NCI-H1417 (cell line): ENCODE data around the gene ZNF467.

Source experiments
- DNase-seq, 3 experiments: peaks; one replicate each; lab custom pipeline; 2025; lab: John Stamatoyannopoulos, UW

ZNF467 gene

DNA sequence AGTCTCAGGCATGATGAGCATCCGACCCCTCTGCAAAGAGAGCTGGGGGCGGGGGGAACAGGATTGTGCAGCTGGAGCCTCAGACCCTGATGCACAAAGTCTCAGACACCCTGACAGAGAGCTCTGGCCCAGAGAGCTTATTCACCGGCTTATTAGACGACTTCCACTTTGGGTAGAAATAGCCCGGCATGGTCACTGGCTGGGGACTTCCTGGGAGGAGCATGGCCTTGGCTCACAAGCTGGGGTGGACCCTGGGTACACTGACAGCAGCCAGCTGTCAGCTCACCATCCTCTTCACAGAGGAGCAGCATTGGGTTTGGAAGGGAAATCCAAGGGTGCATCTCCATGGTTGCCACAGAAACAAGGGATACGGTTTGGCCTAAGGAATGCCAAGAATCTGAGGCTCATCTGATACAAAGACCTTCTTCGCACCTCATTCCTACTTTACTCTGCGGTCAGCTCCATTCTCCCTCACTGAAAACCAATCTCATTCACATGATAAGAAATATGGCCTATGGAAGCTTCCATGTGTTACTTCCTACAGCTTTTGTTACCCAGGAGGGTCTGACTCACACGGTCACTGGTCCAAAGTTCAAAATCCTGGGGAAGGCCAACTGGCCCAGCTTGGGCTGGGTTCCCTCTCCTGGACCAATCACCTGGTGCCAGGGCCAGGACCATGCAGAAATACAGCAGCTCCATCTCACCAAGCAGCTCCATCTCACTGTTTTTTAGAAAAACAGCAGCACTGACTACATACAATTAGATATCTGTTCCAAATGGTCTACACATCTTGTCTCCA lies 25.1 kb downstream of the ZNF467 start:
- DNase-seq = no peak

DNA sequence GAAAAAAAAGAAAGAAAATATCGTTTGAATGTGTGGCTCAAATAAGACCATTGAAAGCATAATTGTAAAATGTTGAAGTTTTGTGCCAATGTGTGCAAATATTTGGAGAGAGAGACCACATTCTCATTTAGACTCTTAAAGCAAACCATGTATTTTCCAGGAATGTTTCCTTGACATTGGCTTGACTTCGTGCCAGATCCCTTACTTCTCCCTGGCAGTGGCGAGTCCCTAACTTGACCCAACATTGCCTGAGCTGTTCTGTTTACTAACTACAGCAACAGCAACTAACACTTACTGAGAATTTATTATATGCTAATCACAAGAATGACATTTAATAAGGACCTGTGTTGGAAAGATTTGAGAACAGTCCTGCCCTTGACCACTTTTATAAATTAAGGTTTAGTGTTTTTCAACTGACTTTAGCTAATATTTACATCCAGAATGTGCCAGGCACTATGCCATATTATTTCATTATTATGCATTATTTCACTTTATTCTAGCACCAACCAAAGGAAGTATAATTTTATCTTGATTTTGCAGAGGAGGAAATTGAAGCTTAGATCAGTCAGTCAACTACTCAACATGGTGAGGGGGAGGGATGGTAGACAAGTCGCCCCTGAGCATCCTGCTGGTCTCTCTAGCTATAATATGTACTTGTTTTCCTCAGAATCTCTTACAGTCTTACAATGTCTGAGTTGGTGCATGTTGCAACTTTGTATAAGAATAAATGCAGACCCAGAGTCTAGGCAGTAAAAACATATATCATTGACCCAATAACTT lies 29.7 kb downstream of the ZNF467 start:
- DNase-seq = no peak

- DNase-seq = peak; percentile 56 to 90 (median 75)
These were observed 31.2 kb downstream of the ZNF467 start for GRCh38 chr7:149742075-149742701.

DNA sequence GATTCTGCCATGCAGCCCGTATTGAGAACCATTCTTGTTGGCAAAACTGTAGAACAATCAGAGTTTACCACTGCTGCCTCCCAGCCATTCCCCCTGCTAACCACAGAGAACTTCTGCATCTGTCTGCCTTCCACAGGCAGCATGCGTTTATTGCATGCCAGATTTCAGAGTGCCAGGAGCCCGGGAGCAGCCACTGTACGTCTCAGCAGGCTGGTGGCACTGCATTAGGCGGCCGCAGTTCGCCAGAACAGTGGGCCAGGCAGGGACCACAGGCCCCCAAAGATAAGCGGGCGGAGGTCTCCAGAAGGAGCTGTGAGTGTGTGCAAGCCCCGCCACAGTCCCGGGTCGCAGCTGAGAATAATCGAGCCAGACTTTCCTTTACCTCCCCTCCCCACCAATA lies 31.8 kb downstream of the ZNF467 start:
- DNase-seq = peak in 2 of 3 experiments; percentile 58 to 67

DNA sequence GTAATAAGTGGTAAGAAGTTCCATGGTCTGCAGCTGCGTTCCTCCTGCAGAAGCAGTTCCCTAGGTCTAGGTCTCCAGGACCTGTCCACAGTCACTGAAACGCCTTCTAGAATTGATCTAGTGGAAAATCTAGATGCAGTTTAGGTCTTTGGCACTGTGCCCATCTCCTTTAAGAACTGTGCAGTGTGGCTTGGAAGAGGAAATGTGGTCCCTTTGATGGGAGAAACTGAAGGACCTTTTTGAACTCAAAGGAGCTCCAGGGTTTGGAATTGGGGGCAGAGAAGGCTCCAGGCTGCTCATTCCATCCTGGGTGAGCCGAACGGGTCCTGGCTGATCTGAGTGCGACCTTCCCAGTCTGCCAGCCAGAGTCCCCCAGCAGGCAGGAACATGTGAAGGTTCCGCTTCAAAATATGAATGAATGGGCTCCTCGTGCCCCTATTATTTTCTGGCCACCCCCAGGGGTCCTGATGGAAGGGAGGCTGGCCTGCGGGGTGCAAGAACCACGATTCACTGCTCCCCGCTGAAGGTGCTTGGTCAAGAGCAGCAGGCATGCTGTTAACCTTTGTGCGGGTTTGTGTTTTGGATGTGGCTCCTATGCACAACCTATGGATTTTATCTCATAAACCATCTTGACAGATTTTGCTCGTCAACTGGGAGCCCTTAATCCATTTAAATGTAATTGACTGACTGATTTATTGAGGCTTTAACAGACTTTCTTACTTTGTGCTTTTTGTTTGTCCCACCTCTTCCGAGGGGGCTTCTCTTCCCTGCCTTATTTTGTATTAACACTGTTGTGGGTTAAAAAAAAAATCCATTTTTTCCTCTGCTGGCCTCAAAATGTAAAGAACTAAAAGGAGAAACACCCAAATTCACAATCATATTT lies 36.7 kb downstream of the ZNF467 start:
- peak in 1 of 3 experiments; percentile 31 for DNase-seq

DNA sequence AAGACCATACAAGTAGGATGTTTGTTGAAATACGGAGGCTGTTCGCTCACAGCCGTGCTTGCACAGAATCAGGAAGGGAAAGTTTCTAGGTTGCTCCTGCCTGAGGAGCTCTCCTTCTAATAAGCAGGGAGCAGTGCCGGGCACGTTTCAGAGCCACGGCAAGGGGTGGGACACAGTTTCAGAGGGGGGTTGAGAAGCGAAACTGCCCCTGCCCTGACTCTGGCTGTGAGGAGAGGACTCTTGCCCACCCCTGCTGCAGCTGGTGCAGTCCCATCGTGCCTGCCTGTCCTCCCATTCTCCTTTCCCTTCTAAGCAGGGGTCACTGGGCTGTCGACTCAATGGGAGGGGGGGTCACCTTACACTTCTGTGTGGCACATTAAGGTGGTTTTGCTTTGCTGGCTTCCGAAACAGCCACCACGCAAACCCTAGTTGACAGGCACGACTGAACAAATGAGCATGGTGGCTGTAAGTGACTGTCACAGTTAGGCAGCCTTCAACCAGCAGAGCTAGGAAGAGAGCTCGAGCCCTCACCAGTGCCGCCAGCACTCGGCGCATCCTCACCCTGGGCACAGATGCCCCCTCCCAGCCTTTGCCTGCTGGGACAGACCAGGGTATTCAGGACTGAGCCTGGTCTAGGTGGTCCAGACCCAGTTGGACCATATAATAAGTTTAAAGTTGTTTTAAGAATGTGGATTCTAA lies 37.5 kb downstream of the ZNF467 start:
- DNase-seq = no peak

DNA sequence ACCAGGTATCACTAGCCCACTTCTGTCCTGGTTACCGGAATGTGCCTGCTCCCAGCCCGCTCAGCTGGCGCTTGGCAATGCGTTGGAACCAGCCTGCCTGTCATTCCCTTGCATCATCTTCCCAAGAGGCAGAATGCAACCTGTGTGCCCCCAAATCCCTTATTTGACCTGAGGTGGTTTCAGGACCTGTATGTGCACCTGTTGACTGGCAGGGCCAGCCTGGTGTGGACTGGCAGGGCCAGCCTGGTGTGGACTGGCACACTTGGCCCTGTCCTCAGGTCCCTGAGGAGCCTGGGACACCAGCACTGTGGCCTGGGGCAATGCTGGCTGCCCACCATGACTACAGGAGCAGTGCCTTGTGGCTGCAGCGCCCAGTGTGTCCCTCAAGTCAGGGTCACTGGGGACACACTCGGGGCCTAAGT lies 38.2 kb downstream of the ZNF467 start:
- no peak for DNase-seq

DNA sequence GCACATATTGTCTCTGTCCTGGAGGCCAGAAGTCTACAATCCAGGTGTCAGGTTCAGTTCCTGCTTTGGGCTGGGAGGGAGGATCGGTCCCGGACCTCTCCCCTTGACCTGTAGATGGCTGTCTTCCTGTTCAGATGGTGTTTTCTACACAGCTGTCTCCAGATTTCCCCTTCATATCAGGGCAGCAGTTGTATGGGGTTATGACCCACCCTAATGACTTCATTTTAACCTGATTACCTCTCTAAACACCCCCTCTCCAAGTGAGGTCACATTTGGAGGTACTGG lies 38.7 kb downstream of the ZNF467 start:
- DNase-seq = no peak

DNA sequence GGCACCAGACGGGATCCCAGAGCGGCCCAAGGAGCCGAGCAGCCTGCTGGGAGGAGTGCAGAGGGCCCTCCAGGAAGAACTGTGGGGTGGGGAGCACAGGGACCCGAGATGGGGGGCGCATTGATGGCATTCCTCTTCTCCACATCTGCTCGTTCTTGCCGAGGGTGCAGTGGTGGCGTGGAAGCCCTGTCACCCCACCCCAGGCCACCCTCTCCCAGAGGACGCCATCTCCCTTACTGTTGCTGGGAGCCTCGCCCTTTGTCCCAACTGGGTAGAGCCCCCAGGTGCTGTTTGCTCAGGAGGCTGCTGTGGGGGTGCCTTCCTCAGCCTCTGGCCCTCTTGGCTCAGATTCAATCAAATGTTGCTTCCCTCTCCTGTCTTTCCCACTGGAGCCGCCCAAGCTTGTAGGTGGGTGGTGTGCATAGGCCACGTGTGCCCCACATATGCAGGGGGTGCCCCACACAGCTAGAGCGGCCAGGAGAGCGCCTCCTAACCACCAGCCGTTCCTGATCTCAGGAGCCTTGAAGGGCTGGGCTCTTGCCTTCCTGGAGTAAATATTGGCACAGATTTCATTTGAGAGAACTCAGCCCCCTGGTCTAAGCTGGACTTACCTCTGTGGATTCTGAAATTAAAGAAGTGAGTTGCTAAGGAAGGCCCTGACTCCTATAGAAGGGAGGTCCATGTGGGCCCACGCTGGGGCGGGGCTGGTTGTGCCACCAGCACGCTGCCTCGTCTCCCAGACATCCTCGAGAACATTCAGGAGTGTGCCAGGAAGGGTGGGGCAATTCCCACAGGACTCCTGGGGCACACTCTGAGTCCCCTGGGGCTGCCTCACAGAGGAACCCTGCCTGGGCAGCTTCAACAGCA lies 39.2 kb downstream of the ZNF467 start:
- DNase-seq = no peak

DNA sequence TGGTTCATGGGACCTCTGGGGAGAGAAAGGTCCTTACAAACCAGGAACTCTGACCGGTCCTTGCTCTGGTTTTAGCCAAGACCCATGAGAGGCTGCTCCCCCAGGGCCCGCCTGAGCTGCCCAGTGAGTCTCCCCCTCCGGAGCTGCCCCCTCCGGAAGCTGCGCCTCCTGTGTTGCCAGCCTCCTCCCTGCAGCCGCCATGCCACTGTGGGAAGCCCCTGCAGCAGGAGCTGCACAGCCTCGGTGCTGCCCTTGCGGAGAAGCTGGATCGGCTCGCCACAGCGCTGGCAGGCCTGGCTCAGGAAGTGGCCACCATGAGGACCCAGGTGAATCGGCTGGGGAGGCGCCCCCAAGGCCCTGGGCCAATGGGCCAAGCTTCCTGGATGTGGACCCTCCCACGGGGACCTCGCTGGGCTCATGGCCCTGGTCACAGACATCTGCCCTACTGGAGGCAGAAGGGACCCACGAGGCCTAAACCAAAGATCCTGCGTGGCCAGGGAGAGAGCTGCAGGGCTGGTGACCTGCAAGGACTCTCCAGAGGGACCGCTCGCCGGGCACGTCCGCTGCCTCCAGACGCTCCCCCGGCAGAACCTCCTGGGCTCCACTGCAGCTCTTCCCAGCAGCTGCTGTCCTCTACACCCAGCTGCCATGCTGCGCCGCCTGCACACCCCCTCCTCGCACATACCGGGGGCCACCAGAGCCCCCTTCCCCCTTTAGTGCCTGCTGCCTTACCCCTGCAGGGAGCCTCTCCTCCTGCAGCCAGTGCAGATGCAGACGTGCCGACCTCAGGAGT lies 40.1 kb downstream of the ZNF467 start:
- no peak for DNase-seq

GRCh38 chr7:149732611-149733010 lies 40.8 kb downstream of the ZNF467 start:
- DNase-seq = no peak

DNA sequence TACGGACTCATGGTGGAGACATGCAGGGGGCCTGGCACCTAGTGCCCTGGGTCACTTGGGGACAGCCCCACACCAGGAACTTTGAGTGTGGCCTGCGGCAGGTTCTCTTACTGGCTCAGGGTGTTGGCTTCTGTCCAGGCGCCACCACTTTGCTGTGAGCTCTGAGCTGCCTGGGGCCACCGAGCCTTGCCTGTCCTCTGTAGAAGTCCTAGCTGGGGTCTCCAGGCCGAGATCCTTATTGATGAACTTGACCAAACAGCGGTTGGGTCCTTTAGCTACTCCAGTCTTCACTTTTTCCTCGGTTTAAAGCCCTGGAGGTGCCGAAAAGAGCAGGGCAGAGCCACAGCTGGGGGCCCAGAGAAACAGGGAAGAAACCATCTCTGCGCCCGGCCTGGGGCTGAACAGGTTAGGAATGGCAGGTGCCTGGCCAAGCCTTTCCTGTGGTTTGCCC lies 41.3 kb downstream of the ZNF467 start:
- DNase-seq = no peak

DNA sequence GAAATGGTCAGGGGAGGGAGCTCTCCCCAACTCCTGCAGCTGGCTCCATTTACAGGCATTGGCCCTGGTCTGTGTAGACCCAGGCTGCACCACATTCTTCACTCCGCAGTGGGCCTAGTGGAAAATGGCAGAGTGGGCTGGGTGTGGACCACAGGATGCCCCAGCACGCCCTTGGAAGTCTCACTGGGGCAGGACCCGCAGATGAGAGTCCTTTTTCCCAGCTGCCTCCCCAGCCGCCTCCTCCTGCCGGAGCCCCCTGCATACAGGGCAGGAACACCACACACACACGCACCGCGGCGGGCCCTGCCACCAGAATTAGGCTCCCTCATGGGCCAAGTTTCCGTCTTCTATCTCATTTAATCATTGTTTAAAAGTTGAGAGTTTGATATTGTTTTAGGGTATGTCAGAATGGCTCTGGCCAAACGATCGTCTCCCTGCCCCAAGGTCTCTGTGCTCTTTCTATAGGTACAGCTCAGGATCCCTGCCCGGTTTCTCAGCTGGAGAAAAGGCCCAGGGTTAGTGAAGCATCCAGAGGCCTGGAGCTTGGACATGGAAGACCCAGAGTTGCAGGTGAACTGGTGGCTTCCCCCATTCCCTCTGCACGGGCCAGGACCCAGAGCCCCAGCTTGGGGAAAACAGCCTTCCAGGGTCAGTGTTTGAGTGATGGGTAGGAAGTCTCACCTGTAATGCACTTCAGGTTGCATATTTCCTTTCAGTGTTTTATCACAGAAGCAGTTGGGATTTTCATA lies 42.0 kb downstream of the ZNF467 start:
- DNase-seq = no peak

- DNase-seq = no peak
These were observed 43.2 kb downstream of the ZNF467 start for GRCh38 chr7:149729983-149730801.

DNA sequence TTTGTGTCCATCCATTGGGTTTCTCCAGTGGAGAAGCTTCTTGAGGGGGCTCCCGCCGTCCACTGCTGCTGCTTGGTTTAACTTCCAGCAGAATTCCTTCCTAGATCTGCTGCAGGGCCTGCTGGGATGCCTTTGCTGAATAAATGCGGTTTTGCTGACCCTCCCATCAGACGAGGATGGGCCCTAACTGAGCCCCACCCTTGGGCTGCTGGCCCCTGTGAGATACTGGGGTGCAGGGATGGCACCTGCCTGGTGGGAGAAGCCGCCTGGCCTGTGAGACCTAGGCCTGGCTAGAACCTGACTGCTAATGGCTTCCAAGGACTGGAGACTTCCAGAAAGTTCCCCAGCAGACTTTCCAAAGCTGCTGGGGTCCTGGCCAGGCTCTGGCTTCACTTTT lies 43.8 kb downstream of the ZNF467 start:
- DNase-seq = no peak

DNA sequence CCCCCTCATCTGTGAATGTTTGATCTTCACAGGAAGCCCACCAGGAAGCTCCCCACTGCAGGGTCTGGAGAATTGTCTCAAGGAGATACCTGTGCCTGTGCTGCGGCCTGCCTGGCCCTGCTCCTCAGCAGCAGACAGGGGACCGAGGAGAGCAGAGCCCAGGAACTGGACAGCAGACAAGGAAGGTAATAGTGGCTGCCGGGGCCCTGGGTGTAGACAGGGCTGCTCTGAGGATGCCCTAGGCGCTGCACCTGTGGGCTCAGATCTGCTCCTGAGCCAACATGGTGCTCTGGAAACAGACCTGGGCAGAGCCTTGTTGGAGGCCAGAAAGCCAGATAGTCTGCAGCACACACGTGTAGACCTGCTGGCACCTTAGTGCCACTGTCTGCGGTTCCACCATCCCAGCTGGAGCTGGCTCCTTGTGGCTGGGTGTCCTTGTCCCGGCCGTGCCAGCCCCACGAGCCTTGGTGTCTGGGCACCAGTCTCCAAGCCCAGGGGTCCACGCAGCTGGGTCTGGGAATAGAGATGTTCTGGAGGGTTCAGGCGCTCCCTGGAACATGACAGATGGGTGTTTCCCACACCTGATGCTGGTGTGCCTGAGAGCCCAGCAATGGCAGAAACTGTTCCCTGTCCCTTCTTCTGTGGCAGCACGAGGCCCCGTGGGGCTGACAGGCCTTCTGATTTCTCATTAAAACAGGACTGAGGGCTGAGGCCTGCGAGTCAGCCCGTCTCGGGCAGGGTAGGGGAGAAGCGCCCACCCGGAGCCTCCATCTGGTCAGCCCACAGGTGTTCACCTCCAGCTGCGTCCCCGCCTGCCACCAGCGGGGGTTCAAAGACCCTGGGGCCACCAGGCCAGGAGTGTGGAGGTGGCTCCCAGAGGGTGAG lies 44.7 kb downstream of the ZNF467 start:
- DNase-seq = no peak

GRCh38 chr7:149727899-149728476 lies 45.4 kb downstream of the ZNF467 start:
- no peak for DNase-seq
